Ectodermal cell (in vitro differentiated cells): ENCODE data around the gene KANTR.

Experiments used
- H3K27ac ChIP-seq: 2 replicates; pipeline ENCODE4 v1.7.0; 2013; ENCODE audit warnings: mild to moderate bottlenecking, low read depth, low read length; ENCODE audit not compliant: insufficient read depth, poor library complexity, severe bottlenecking
- H3K27me3 ChIP-seq: 2 replicates; pipeline ENCODE4 v1.7.0; 2013; ENCODE audit warnings: mild to moderate bottlenecking, low read length; ENCODE audit not compliant: insufficient read depth, control insufficient read depth, poor library complexity, severe bottlenecking
- H3K36me3 ChIP-seq: one replicate; pipeline ENCODE4 v1.7.0; 2013; ENCODE audit warnings: low read length; ENCODE audit not compliant: control insufficient read depth, insufficient read depth
- H3K4me1 ChIP-seq: one replicate; pipeline ENCODE4 v1.7.0; 2013; ENCODE audit warnings: low read length; ENCODE audit not compliant: control insufficient read depth, insufficient read depth
- H3K4me3 ChIP-seq: 2 replicates; pipeline ENCODE4 v1.7.0; 2013; ENCODE audit warnings: low read depth, low read length, control low read depth; ENCODE audit not compliant: insufficient read depth
- H3K9me3 ChIP-seq: 2 replicates; pipeline ENCODE4 v1.7.0; 2013; ENCODE audit warnings: mild to moderate bottlenecking, low read length, moderate library complexity; ENCODE audit not compliant: control insufficient read depth
- WGBS, 2 experiments: methylation state at CpG; one replicate each; pipeline ENCODE4 v1.1.7; 2013; ENCODE audit warnings: missing lambda C conversion rate in 2 of 2; 5-methylcytosine and 5-hydroxymethylcytosine counted together

KANTR gene

DNA sequence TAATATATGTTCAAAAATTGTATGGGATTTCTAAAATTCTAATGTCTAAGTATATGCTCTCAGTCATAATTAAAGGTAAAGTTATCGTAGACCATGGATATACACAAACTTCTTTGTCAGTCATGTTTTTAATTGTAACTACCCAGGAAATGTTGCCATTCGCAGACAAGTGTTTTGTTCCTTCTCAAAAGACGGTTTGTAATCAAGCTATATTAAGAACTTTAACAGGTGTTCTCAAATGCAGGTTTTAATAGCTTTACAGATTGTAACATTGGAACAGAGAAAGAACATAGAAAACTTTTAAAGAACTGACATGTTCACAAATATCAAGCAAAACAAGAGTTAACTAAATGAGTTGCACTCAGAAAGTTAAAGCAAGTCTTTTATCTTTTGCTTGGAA lies 72.2 kb downstream of the KANTR start:
- no peak overlapping the region for H3K27ac ChIP-seq
- H3K4me3 ChIP-seq: no peak overlapping the region
- no peaks in the 10 kb centered on the region for H3K4me1 ChIP-seq
- WGBS, 2 experiments: 96% methylated on average over 3 of the region's 3 CpGs; no CpG with 5 or more reads in 1 of the 2 experiments
- H3K36me3 ChIP-seq: no peaks in the 10 kb centered on the region
- no peaks in the 10 kb centered on the region for H3K9me3 ChIP-seq
- no peaks in the 10 kb centered on the region for H3K27me3 ChIP-seq

DNA sequence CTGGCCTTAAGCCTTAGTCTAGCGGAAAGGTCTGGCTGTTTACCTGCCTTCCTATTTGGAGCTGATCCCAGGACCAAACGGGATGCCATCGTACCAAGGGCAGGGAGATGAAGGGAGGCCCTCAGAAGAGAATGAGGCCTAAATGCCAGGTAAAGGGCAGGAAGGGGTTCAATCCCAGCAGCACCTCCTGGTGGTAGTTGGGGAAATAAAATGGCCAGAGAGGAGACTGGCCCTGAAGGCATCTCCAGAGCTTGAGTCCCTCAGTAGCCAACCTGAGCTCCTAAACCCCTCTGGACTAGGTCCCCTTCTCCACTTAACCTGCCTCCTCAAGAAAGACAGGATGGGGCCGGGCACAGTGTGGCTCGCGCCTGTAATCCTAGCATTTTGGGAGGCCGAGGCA lies 77.4 kb downstream of the KANTR start:
- WGBS, 2 experiments: 95 to 98% methylated on average over 7 of the region's 7 CpGs
- no peak overlapping the region for H3K27ac ChIP-seq
- H3K36me3 ChIP-seq: no peaks in the 10 kb centered on the region
- H3K9me3 ChIP-seq: no peaks in the 10 kb centered on the region
- H3K27me3 ChIP-seq: no peaks in the 10 kb centered on the region
- no peaks in the 10 kb centered on the region for H3K4me1 ChIP-seq
- no peak overlapping the region for H3K4me3 ChIP-seq
